HG03097 (cell line): Measurements from ENCODE around the gene CHD6.

ENCODE experiments used
- ATAC-seq: cut with Tn5 transposase; IDR thresholded peaks from one replicate; pipeline ENCODE4 v1.9.1; 2021; ENCODE audit not compliant: unreplicated experiment, low FRiP score

Gene CHD6

DNA sequence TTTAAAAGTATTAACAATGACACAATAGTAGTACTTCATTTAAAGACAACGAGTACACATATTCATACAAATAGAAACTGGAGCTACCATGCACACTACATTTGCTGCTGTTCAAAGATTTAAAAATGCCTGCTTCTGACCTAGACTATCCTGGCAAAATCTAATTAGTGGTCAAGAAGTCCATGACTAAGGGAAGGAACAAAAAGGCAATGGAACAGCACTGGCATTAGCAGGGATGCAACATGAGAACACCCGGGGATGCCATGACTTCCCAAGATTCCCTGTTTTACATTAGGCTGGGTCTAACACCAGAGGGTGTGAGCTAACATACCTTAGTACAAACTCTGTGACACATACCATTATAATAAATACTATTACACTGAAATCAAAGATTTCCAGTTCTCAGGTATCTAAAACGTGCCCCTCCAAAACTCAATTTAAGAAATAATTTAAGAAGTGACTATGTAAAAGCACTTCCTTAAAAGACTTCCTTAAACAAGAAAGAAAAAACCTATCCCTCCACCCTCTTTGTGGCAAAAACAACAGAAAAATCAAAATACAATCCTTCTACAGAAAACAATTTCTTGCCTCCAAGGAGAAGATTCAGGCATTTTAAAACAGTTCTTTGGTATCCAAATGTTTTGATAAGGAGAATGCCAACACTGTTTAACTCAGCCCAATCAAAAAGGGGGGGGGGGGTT is 25.5 kb downstream of the CHD6 start:
- ATAC-seq, result no peak

GRCh38 chr20:41587956-41588355 is 30.2 kb downstream of the CHD6 start:
- ATAC-seq, result no peak

DNA sequence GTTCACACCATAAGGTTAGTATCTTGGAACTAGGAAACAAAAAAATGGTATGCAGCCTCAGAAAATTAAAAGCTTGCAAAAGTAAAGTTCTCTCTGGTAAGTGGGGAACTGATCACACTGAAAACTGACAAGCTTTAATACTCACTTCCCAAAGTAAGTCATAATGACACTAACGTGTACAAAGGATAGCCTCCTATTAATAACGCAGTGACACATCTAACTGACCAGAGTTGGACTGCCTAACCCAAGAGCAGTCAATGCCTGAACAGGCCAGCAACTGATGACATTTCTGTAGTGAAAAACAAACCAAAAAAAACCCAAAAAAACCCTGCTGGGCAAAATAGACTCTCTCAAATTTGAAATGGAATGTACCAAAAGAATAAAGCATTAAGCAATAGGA is 30.7 kb downstream of the CHD6 start:
- no peak for ATAC-seq

DNA sequence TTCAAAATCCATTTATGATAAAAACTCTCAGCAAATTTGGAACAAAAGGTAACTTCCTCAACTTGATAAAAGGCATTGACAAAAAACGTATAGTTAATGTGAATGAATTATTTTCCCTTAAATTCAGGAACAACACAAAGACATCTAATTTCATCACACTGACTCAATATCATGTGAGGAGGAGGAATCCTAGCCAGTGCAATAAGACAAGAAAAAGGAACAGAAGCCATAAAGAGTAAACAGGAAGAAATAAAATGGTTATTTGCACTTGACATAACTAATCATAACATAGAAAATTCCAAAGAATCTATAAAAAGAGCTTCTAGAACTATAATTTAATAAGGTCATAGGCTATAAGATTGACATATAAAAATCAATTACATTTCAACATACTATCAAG is 31.4 kb downstream of the CHD6 start:
- ATAC-seq, result no peak

DNA sequence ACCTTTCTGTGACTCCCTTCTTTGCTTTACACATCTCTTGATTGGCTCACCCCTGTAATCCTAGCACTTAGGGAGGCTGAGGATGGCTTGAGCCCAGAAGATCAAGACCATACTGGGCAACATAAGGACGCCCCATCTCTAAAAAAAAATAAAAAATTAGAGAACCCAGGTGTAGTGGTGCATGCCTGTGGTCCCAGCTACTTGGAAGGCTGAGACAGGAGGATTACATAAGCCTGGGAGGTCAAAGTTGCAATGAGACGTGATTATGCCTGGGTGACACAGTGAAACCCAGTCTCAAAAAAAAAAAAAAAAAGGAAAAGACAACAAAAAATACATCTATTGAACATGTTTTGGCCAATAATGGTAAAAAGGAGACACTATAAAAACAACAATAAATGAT is 37.8 kb downstream of the CHD6 start:
- no peak for ATAC-seq

DNA sequence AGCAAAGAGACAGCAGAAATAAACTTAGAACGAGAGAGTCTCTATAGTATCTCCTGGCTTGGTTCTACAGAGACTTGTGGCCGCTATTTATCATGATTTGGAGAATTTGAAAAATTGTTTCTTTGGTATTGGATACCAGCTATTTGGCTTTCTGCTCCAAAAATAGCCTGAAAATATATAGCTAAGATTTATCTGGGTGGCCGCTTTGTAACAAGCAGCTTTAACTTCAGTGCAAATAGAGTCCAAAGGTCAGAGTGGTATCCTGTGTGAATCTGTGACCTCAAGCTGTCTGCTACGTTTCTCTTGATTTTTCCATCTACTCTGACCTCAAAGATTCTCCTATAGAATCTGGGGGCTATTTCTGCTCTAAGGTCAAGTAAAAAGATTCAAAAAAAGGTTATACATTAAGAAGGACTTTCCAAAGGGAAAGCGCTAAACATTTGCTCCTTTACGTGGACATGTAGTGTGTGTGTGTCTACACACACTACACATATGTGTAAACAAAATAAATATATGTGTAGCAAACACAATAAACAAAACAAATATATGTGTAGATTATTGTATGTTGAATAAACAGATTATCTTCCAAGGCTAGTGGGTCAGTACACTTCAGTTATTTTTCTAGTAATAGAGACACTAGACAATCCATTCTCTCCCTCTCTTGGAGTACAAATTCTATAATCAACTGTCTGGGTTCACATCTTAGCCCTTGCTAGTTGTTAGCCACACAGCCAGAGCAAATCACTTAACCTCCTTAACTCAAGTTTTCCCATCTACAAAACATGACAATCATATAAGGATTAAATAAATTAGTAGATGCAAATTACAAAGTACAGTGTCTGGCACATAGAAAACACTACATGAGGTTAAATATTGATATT is 40.8 kb downstream of the CHD6 start:
- ATAC-seq, result no peak

DNA sequence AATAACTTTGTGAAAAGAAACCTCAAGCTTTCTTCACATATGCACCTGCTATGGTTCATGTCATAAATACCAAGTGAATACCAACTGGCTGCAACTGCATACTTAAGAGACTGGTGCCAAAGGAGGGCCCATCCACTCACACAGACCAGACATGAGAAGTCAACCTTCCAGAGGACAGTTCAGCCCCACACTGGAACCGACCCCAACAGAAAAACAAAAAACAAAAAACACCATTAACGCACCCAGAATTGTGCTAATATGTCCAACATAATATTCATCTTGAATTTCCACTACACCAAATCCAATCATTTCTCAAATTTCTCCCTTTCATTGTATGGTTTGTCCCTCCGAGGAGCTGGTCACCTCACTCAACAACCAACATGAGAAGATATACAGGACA is 42.8 kb downstream of the CHD6 start:
- ATAC-seq, result no peak

- ATAC-seq, result no peak
Measured at GRCh38 chr20:41574802-41575389, 43.3 kb downstream of the CHD6 start.

DNA sequence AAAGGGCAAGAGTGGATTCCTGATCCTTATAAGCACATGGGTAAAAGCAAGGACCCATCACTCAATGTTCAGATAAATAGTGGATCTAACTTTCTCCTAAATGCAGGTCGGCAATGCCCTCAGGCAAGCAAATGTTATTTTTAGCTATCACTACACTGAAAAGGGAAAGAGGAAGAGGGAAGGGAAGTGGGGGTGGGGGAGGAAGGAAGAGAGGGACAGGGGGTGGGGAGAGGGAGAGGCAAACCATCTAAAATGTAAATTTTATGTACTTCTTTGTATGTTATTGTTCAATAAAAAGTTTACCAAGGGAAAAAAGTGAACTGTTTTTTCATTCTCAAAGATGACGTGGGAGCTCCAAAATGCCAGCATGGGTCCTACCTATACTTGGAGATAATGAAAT is 44.2 kb downstream of the CHD6 start:
- ATAC-seq, result no peak

DNA sequence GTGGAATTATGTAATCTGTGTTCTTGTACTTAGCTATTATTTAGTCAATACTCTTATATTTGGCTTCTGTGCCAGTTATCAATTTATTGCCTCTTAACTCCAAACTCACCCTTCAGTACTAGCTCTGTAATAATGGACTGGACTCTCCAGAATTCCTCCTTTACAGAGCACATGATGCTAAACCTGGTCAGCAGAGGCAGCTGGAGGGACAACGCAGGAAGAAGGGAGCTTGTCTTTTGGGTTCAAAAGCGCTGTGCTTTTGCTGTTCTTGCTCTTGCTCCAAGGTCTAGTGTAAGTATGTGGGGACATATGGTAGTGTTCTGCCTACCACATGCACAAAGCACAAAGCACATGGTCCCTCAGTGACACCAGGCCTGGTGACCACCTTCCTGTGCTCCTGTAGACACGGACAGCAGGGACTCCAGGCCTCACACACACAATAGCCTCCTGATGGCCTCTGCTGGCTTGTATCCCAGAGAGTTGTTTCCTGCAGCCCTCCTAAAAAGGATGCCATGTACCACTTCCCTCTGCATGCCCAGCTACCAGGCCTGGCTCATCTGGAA is 46.1 kb downstream of the CHD6 start:
- no peak for ATAC-seq

GRCh38 chr20:41571006-41571405 is 47.2 kb downstream of the CHD6 start:
- no peak for ATAC-seq

GRCh38 chr20:41570557-41570956 is 47.6 kb downstream of the CHD6 start:
- ATAC-seq, result no peak

- no peak for ATAC-seq
Measured at GRCh38 chr20:41567615-41568014, 50.6 kb downstream of the CHD6 start.

- no peak for ATAC-seq
Measured at GRCh38 chr20:41566896-41567527, 51.2 kb downstream of the CHD6 start.

DNA sequence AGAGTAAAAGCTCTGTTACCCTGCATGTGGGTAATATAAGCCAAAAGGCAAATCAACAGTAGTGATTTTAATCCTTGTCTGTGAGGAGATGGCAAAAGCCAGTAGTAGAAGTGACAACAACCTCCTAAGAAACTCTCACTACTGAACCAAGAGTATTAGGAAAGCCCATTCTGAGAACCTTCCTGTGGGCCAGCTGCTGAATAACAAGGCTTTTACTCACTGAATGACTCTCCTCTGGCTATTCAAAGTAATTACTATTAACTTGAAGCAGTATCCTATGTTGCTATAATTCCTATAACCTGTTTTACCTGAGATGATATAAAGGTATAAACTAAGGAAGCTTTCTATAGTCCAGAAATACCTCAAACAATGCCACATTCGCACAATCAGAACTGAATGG is 55.1 kb downstream of the CHD6 start:
- ATAC-seq, result no peak

DNA sequence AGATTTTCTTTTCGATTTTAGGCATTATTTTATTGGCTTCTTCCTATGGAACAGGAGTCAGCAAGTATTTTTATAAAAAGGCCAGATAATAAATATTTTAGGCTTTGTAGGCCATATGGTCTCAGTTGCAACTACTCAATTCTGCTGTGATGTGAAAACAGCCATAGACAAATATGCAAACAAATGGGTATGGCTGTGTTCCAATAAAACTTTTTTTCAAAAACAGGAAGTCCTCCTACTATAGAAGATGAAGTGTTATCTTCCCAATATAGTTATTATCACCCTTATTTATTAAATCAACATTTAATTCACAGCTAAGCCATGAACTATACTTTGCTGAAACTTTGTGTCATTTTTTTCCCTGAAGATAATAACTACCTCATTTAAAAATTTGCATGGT is 57.2 kb downstream of the CHD6 start:
- ATAC-seq, result no peak

- no peak for ATAC-seq
Measured at GRCh38 chr20:41559658-41560057, 58.5 kb downstream of the CHD6 start.

DNA sequence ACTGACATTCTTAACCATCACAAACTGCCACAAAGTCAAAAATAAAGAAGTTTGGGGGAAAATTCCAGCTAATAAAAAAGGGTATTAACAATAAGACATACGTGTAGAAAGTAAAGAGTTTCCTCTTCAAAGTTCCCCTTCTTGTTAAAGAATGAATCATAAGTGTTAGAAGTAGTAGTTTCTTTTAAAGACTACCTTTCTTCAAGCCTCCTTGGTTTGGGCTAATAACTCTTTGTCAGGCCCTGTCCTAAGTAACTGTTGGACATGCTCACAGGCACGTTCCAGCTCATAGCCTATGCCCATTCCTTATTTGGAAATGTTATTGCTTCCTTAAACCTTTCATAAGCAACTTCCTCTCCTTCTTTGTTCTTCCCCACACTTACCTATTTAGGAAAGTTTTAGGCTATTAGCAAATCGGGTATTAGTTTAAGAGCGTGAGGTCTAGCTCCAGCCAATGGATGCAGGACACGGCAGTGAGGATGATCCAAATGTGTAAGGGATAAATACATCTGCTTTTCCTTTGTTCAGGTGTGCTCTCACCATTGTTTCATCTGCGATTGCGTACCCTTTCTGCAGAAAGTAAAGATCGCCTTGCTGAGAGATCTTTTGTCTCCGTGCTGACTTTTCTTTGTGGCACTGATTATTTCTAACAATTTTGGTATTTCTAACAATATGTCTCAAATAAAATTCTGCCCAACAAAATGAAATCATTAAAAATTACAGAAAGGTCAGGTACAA is 64.9 kb downstream of the CHD6 start:
- no peak for ATAC-seq

GRCh38 chr20:41552295-41553068 is 65.7 kb downstream of the CHD6 start:
- no peak for ATAC-seq
